Purkinje cell (primary cell): Measurements from ENCODE around the gene PPIG. TPM values are rescaled to one million over a fixed set of nuclear protein-coding genes. Genes with fewer than 3 reads are reported as not detected.

Experiments
- polyA plus RNA-seq: library from polyadenylated mRNA; unstranded; fragments of >200 nt; fragmentation: Nextera tagmentation; gene quantifications from 2 replicates; pipeline ENCODE4 v1.2.1, GENCODE V29; 2014

Gene PPIG
- 173 and 191 TPM in 2 replicates for polyA plus RNA-seq

GRCh38 chr2:169584005-169584877 is at the start of gene PPIG:
Gene PPIG (plus strand): TSS chr2:169584351. CDS start chr2:169604042, 19,691 bp downstream.

GRCh38 chr2:169573160-169573973 is 10.8 kb upstream of the PPIG start, which contains the start of gene FASTKD1:
Gene FASTKD1 (minus strand): TSS chr2:169573865. CDS start chr2:169572029, 1,836 bp downstream.

Other genes starting within 250 kb of the PPIG start
- gene LRP2, start 221.8 kb upstream of the PPIG start, polyA plus RNA-seq = 0.03 TPM in 2 replicates
- gene BBS5, start 104.9 kb upstream of the PPIG start, polyA plus RNA-seq = 14.8 and 23.0 TPM in 2 replicates
- gene KLHL41, start 74.6 kb upstream of the PPIG start, polyA plus RNA-seq = 0.36 and 2.1 TPM in 2 replicates
- 25.0 and 51.9 TPM in 2 replicates for gene FASTKD1, start 10.5 kb upstream of the PPIG start, polyA plus RNA-seq
- gene CFAP210, start 110.1 kb downstream of the PPIG start, polyA plus RNA-seq = 5.2 and 5.5 TPM in 2 replicates
- 6.2 and 8.4 TPM in 2 replicates for gene PHOSPHO2, start 110.1 kb downstream of the PPIG start, polyA plus RNA-seq
- 5.2 and 9.9 TPM in 2 replicates for gene KLHL23, start 149.5 kb downstream of the PPIG start, polyA plus RNA-seq
- 294 and 379 TPM in 2 replicates for gene SSB, start 214.5 kb downstream of the PPIG start, polyA plus RNA-seq
- 138 and 152 TPM in 2 replicates for gene METTL5, start 240.6 kb downstream of the PPIG start, polyA plus RNA-seq
- gene UBR3, start 243.1 kb downstream of the PPIG start, polyA plus RNA-seq = 78.2 and 86.0 TPM in 2 replicates